H1 (cell line): ENCODE measurements around the gene ASPN. TPM values are rescaled to one million over a fixed set of nuclear protein-coding genes. Genes with fewer than 3 reads are reported as not detected.

Experiments used
- CBX5 ChIP-seq: fragments of 300-800, 300-1000 bp; sonication (generic); IDR thresholded peaks from 2 replicates; pipeline ENCODE4 v1.7.1; 2016; ENCODE audit warnings: antibody characterized with exemption, low read length, low read depth
- CBX8 ChIP-seq: fragments of 300-800, 300-1000 bp; sonication (generic); IDR thresholded peaks from 2 replicates; pipeline ENCODE4 v1.7.1; 2016; ENCODE audit warnings: low read depth, low read length, borderline replicate concordance
- JUND ChIP-seq: IDR thresholded peaks from 2 replicates; pipeline ENCODE4 v1.6.1; 2011; ENCODE audit warnings: mild to moderate bottlenecking, improper control_type of control experiment, low read length
- SIN3A ChIP-seq, 2 experiments: IDR thresholded peaks in 1 of 2; conservative IDR thresholded peaks in 1 of 2; 2 replicates each; pipeline ENCODE4 v1.6.1; 2011 to 2012; ENCODE audit warnings: low read length in 2 of 2, improper control_type of control experiment in 1 of 2, low read depth in 1 of 2, mild to moderate bottlenecking in 1 of 2
- polyA plus RNA-seq, 7 experiments: library from polyadenylated mRNA; depleted of rRNA in 3 of 7; stranded (reverse) in 5 of 7; unstranded in 2 of 7; fragments of >200 nt in 5 of 7; fragments of 200-250 nt in 2 of 7; gene quantifications; 1 replicate in 5 of 7; 2 replicates in 1 of 7; 4 replicates in 1 of 7; pipeline versions ENCODE4 v1.2.1 to v1.2.3, GENCODE V29; 2011 to 2013; ENCODE audit warnings: missing spikeins in 2 of 7, mixed read lengths in 2 of 7
- total RNA-seq: library from RNA; stranded (reverse); fragmentation: NEBNext Ultra II Directional; extraction: Animal tissue kit (Norgen Biotek cat#: 25700); gene quantifications from 2 replicates; pipeline ENCODE4 v1.2.1, GENCODE V29; 2021

Gene ASPN
- total and polyA plus RNA-seq, 2 of the 8 experiments (the other 6 are each of a cell fraction or from before 2014, with no cell fraction given): not detected

DNA sequence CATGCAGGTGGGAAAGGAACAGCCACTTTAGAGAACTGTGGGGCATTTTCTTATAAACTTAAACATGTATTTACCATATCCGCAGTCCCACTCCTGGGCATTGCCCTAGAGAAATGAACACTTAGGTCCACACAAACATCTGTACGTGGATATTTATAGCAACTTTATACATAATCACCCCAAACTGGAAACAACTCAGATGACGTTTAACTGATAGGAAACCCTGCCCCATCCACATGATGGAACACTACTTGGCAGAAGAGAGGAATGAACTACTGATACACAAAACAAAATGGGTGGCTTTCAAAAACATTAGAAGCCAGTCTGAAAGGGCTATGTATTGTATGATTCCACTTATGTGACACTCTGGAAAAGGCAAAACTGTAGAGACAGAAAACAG lies 31.0 kb upstream of the ASPN start (continued):
- TF ChIP-seq JUND: no peak
- no peak for TF ChIP-seq CBX5
- TF ChIP-seq SIN3A (conservative IDR thresholded peaks at IDR 0.05 in 1 of 2, IDR thresholded peaks at IDR 0.05 in 1 of 2; ENCODE audit: low read depth in 1 of 2, low read length in 2 of 2): no peak
- TF ChIP-seq CBX8: no peak
